Fibroblast of mammary gland (primary cell): Measurements from ENCODE around the gene PCSK6.

ENCODE experiments used
- DNase-seq: peaks from one replicate; pipeline ENCODE4 v3.0.0-alpha.2; 2010; ENCODE audit warnings: low read depth
- H3K4me3 ChIP-seq: 2 replicates; pipeline ENCODE4 v1.5.1; 2011; ENCODE audit warnings: low read depth, mild to moderate bottlenecking, low read length, moderate library complexity; ENCODE audit not compliant: control insufficient read depth
- TF ChIP-seq, protein P1 (sequence below): conservative IDR thresholded peaks from 2 replicates; pipeline ENCODE4 v1.5.1; 2011; ENCODE audit warnings: low read depth, low read length, inconsistent platforms; ENCODE audit not compliant: control insufficient read depth, insufficient read depth

The PCSK6 gene

DNA sequence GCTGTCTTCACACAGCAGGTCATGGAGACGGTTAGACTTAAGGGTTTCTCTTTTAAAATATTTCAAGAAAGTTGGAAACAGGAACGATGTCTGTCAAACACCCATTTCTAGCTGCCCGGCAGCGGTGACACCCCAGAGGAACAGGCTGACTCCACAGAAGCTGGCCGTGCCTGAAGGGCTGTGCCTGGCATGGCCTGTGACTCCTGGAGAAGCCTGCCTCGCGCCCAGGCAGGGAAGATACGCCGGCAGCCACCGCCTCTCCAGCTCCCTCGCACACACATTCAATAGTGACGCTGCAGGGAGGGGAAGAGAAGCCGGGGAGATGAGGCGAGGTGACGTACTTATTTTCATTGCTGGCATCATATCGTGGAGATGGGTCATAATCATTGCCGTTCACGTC is 59.9 kb downstream of the PCSK6 start:
- H3K4me3 ChIP-seq = no peak overlapping the region
- TF ChIP-seq, protein P1, sequence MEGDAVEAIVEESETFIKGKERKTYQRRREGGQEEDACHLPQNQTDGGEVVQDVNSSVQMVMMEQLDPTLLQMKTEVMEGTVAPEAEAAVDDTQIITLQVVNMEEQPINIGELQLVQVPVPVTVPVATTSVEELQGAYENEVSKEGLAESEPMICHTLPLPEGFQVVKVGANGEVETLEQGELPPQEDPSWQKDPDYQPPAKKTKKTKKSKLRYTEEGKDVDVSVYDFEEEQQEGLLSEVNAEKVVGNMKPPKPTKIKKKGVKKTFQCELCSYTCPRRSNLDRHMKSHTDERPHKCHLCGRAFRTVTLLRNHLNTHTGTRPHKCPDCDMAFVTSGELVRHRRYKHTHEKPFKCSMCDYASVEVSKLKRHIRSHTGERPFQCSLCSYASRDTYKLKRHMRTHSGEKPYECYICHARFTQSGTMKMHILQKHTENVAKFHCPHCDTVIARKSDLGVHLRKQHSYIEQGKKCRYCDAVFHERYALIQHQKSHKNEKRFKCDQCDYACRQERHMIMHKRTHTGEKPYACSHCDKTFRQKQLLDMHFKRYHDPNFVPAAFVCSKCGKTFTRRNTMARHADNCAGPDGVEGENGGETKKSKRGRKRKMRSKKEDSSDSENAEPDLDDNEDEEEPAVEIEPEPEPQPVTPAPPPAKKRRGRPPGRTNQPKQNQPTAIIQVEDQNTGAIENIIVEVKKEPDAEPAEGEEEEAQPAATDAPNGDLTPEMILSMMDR = no peak
- DNase-seq = no peak

DNA sequence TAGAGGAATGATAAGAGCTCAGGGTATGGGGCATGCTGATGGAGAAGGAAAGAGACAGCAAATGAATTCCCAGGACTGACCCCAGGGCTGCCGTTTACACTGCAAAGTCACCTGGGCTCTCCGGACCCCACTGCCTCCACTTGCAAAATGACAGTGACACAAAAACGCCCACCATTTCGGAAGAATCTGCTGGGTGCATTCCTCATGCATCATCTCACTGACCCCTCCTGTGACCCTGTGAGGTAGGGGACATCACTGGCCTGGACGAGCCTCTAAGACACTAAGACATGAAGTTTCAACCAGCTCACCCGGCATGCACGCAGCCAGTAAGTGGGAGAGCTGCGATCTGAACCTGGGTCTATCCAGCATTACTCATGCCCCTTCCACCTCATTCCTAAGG is 60.3 kb downstream of the PCSK6 start:
- H3K4me3 ChIP-seq = no peak overlapping the region
- DNase-seq = no peak
- TF ChIP-seq, protein P1 = no peak

DNA sequence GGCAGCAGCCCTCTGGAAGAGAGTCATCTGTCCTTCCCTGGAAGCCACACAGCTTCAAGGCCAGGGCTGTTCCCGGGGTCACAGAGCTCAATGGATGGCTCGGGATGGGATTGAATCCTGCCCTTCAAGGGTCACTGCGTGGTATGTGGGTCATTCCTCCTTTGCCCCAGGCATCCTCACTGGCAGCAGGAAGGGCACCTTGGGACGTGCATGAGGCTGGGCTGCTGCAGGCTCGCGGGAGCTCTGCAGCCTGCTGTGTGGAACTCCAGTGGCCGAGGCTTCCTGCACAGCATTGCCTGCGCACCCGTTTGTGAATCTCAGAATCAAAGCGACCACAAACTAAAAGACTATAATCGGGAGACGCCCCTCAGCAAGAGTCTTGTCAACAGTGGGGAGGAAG is 60.7 kb downstream of the PCSK6 start:
- H3K4me3 ChIP-seq = no peak overlapping the region
- TF ChIP-seq, protein P1 = no peak
- DNase-seq = no peak

GRCh38 chr15:101427606-101428487 is 61.7 kb downstream of the PCSK6 start:
- TF ChIP-seq, protein P1 = no peak
- no peak overlapping the region for H3K4me3 ChIP-seq
- no peak for DNase-seq

GRCh38 chr15:101426761-101427333 is 62.7 kb downstream of the PCSK6 start:
- TF ChIP-seq, protein P1 = no peak
- H3K4me3 ChIP-seq = no peak overlapping the region
- no peak for DNase-seq

DNA sequence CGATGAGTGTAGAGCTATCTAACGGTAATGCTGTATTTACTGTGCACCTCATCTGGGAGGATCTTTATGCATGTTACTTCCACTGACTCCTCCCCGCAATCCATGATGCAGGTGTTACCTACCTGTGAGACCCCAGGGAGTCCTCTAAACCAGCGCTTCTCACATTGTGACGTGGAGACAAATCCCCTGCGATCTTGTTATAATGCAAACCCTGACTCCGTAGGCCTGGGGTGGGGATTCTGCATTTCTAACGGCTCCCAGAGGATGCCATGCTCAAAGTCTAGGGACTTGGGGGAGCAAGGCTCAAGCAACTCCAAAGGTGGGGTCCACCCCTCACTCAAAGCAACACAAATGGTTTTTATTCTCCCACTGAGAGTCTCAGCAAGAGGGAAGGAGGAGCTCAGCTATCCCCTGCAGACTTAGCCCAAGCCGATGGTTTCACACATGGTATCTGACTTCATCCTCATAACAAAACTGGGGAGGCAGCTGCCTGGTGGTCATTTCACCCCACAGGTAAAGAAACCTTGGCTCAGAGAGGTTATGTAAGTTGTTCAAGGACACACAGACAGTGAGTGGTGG is 63.6 kb downstream of the PCSK6 start:
- H3K4me3 ChIP-seq = no peak overlapping the region
- TF ChIP-seq, protein P1 = no peak
- DNase-seq = no peak
